A549 (cell line): Measurements from ENCODE around the gene GBP2. TPM values are rescaled to one million over a fixed set of nuclear protein-coding genes. Genes with fewer than 3 reads are reported as not detected.

ENCODE experiments used
- ATAC-seq, 2 experiments: fragments of 200-7000 bp in 1 of 2; fragments of >200 bp in 1 of 2; cut with Nextera tagmentation in 1 of 2; cut with Tn5 transposase in 1 of 2; 3 replicates each; pipeline versions ENCODE4 v1.8.0 to v1.9.1; 2018 to 2020; ENCODE audit warnings: mild to moderate bottlenecking in 1 of 2, moderate library complexity in 1 of 2
- CTCF ChIA-PET: fragments of 300-600 bp; sonication (Branson Sonifier 250); formaldehyde crosslinking; extraction: SDS; loops from one replicate; lab custom pipeline; 2021; ENCODE audit warnings: antibody characterized with exemption, inconsistent platforms; lab: Yijun Ruan, JAX
- POLR2A ChIA-PET: fragments of 350-600 bp; formaldehyde crosslinking; extraction: SDS; loops from one replicate; lab custom pipeline; 2021; ENCODE audit warnings: antibody characterized with exemption, inconsistent platforms; lab: Yijun Ruan, JAX
- DNase-seq, 2 experiments: peaks; one replicate each; pipeline versions ENCODE4 v3.0.0 to v3.0.0-alpha.2; 2011 to 2016; ENCODE audit warnings: low read depth in 1 of 2, low spot score in 1 of 2
- FAIRE-seq: peaks from 2 replicates; lab custom pipeline; 2011; peaks lifted over from hg19 to GRCh38; lab: Jason Lieb, UNC
- H3K27ac ChIP-seq, 2 experiments: fragments of >200 bp; sonication (Bioruptor Twin); formaldehyde crosslinking; 3 replicates each; pipeline ENCODE4 v1.5.1; 2016 to 2017
- H3K4me1 ChIP-seq: fragments of >200 bp; sonication (Bioruptor Twin); formaldehyde crosslinking; 3 replicates; pipeline ENCODE4 v1.6.1; 2016
- H3K4me2 ChIP-seq: fragments of >200 bp; sonication (Bioruptor Twin); formaldehyde crosslinking; 3 replicates; pipeline ENCODE4 v1.6.1; 2016
- H3K4me3 ChIP-seq: fragments of >200 bp; sonication (Bioruptor Twin); formaldehyde crosslinking; 3 replicates; pipeline ENCODE4 v1.5.1; 2016
- H3K9me3 ChIP-seq: fragments of >200 bp; sonication (Bioruptor Twin); formaldehyde crosslinking; 3 replicates; pipeline ENCODE4 v1.6.1; 2016
- BHLHE40 ChIP-seq: IDR thresholded peaks from 2 replicates; pipeline ENCODE4 v1.6.1; 2012; ENCODE audit warnings: low read depth, low read length, inconsistent platforms
- CBX2 ChIP-seq: fragments of 200-600 bp; sonication (generic); IDR thresholded peaks from 2 replicates; pipeline ENCODE4 v1.6.1; 2016; ENCODE audit warnings: low read depth, mild to moderate bottlenecking, borderline replicate concordance
- EHF ChIP-seq: fragments of 250-450 bp; sonication (Bioruptor Pico); IDR thresholded peaks from 2 replicates; pipeline ENCODE4 v1.5.0; 2020; ENCODE audit warnings: mild to moderate bottlenecking
- EP300 ChIP-seq, 2 experiments: fragments of >200 bp; sonication (Bioruptor Twin); formaldehyde crosslinking; IDR thresholded peaks; 2 replicates in 1 of 2; 3 replicates in 1 of 2; pipeline ENCODE4 v1.6.1; 2016 to 2017
- FOSL2 ChIP-seq, 2 experiments: fragments of 450-650 bp in 1 of 2; fragments of >200 bp in 1 of 2; sonication (Bioruptor Twin) in 1 of 2; formaldehyde crosslinking; IDR thresholded peaks; 2 replicates each; pipeline versions ENCODE4 v1.5.0 to v1.6.1; 2016 to 2020; ENCODE audit warnings: mild to moderate bottlenecking in 1 of 2, moderate library complexity in 1 of 2
- HOXB5 ChIP-seq: fragments of 250-450 bp; sonication (Bioruptor Pico); IDR thresholded peaks from 2 replicates; pipeline ENCODE4 v1.5.0; 2020; ENCODE audit warnings: mild to moderate bottlenecking, moderate library complexity
- KDM1A ChIP-seq: fragments of 200-600 bp; sonication (generic); IDR thresholded peaks from 2 replicates; pipeline ENCODE4 v1.6.1; 2016; ENCODE audit warnings: low read depth, mild to moderate bottlenecking
- MAFK ChIP-seq: fragments of 450-650 bp; IDR thresholded peaks from 2 replicates; pipeline ENCODE4 v1.6.1; 2014; ENCODE audit not compliant: partially characterized antibody
- NR3C1 ChIP-seq: fragments of >200 bp; sonication (Bioruptor Twin); formaldehyde crosslinking; IDR thresholded peaks from 3 replicates; pipeline ENCODE4 v1.6.1; 2017
- POLR2A ChIP-seq: IDR thresholded peaks from 2 replicates; pipeline ENCODE4 v1.6.1; 2012; ENCODE audit warnings: mild to moderate bottlenecking, low read length
- POLR2AphosphoS2 ChIP-seq: conservative IDR thresholded peaks from 2 replicates; pipeline ENCODE4 v1.6.1; 2012; ENCODE audit warnings: low read length, improper control_type of control experiment, inconsistent platforms
- RAD21 ChIP-seq, 2 experiments: fragments of >200 bp in 1 of 2; sonication (Bioruptor Twin) in 1 of 2; formaldehyde crosslinking in 1 of 2; IDR thresholded peaks in 1 of 2; conservative IDR thresholded peaks in 1 of 2; 2 replicates in 1 of 2; 3 replicates in 1 of 2; pipeline ENCODE4 v1.6.1; 2012 to 2018; ENCODE audit warnings: inconsistent platforms in 1 of 2
- RARB ChIP-seq: fragments of 250-450 bp; sonication (Bioruptor Pico); IDR thresholded peaks from 2 replicates; pipeline ENCODE4 v1.8.0; 2021; ENCODE audit warnings: mild to moderate bottlenecking, moderate library complexity
- RCOR1 ChIP-seq: fragments of 150-350 bp; IDR thresholded peaks from 2 replicates; pipeline ENCODE4 v1.6.1; 2014; ENCODE audit warnings: antibody characterized with exemption, low read length, low read depth
- SMC3 ChIP-seq: fragments of >200 bp; sonication (Bioruptor Twin); formaldehyde crosslinking; IDR thresholded peaks from 3 replicates; pipeline ENCODE4 v1.6.1; 2018; ENCODE audit warnings: inconsistent platforms
- SREBF2 ChIP-seq: fragments of 450-650 bp; IDR thresholded peaks from 2 replicates; pipeline ENCODE4 v1.6.1; 2014; ENCODE audit warnings: mild to moderate bottlenecking, moderate library complexity
- TFCP2L1 ChIP-seq: fragments of 250-450 bp; sonication (Bioruptor Pico); IDR thresholded peaks from 2 replicates; pipeline ENCODE4 v1.5.0; 2021; ENCODE audit warnings: mild to moderate bottlenecking
- TP53 ChIP-seq: fragments of 250-450 bp; sonication (Bioruptor Pico); IDR thresholded peaks from 2 replicates; pipeline ENCODE4 v1.5.0; 2021; ENCODE audit warnings: mild to moderate bottlenecking, moderate library complexity
- ZFP36 ChIP-seq: fragments of 450-650 bp; IDR thresholded peaks from 2 replicates; pipeline ENCODE4 v1.6.1; 2014; ENCODE audit warnings: borderline replicate concordance; ENCODE audit not compliant: partially characterized antibody
- ZNF302 ChIP-seq: fragments of 250-450 bp; sonication (Bioruptor Pico); IDR thresholded peaks from 2 replicates; pipeline ENCODE4 v1.9.0; 2021; ENCODE audit warnings: inconsistent platforms, mild to moderate bottlenecking, moderate library complexity
- WGBS: methylation state at CpG from one replicate; pipeline ENCODE4 v1.1.6; 2017; ENCODE audit errors: missing lambda C conversion rate; 5-methylcytosine and 5-hydroxymethylcytosine counted together
- polyA plus RNA-seq, 4 experiments: library from polyadenylated mRNA; depleted of rRNA in 3 of 4; stranded (reverse); fragments of >200 nt; fragmentation: RNase III in 1 of 4; extraction: RNeasy Plus Mini Kit Qiagen cat#74134 plus additional on column Dnase treatment in 1 of 4; gene quantifications; 2 replicates in 3 of 4; 3 replicates in 1 of 4; pipeline ENCODE4 v1.2.3, GENCODE V29; 2011 to 2017
- TF ChIP-seq, protein P1 (sequence below): fragments of 250-450 bp; sonication (Bioruptor Pico); IDR thresholded peaks from 2 replicates; pipeline ENCODE4 v1.5.0; 2020; ENCODE audit warnings: low read depth, mild to moderate bottlenecking, moderate library complexity
- TF ChIP-seq, protein P2 (sequence below): fragments of 250-450 bp; sonication (Bioruptor Pico); IDR thresholded peaks from 2 replicates; pipeline ENCODE4 v1.5.0; 2021; ENCODE audit warnings: mild to moderate bottlenecking, moderate library complexity, borderline replicate concordance
- TF ChIP-seq, protein P3 (sequence below): fragments of >200 bp; sonication (Bioruptor Twin); formaldehyde crosslinking; IDR thresholded peaks from 3 replicates; pipeline ENCODE4 v1.5.1; 2016
- TF ChIP-seq, protein P4 (sequence below): fragments of 150-350 bp; IDR thresholded peaks from 2 replicates; pipeline ENCODE4 v1.6.1; 2014; ENCODE audit warnings: low read depth, mild to moderate bottlenecking, low read length
- TF ChIP-seq, protein P5 (sequence below): fragments of >200 bp; sonication (Bioruptor Twin); formaldehyde crosslinking; IDR thresholded peaks from 2 replicates; pipeline ENCODE4 v1.6.1; 2016

GBP2 gene
- polyA plus RNA-seq, 2 of the 4 experiments (the other 2 are of a cell fraction), result 1.3 to 1.9 TPM

DNA sequence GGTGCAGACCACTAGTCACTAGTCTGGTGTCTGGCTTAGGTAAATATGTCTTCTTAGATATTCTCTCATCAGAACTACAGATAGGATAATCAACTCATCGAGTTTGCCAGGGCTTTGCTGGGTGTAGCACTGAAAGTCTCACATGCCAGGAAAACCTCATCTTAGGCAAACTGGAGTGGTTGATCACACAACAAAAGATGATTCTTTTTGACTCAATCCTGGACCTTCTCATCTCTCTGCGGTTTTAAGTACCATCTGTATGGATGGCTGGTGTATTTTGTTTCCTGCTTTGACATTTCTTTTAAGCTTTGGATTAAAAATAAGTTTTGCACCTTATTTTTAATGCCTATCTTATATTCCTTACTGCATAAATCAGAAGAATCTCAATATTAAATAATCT lies 11.3 kb downstream of the GBP2 start:
- Histone ChIP-seq H3K4me3 (no peak overlapping the region), H3K27ac (no peak overlapping the region), H3K4me2 (no peak overlapping the region), H3K4me1 (no peaks in the 10 kb centered on the region), H3K9me3 (no peaks in the 10 kb centered on the region)
- 0% methylated on average over 2 of the region's 2 CpGs for WGBS
- FAIRE-seq, result no peak
- no peak for DNase-seq
- TF ChIP-seq TFCP2L1 (CRISPR knock-in tag) (no peak), RAD21 (conservative IDR thresholded peaks at IDR 0.05 in 1 of 2, IDR thresholded peaks at IDR 0.05 in 1 of 2) (no peak), EHF (CRISPR knock-in tag) (no peak), TP53 (CRISPR knock-in tag) (no peak), BHLHE40 (no peak), FOSL2 (IDR thresholded peaks at IDR 0.05) (no peak), FOSL2 (CRISPR knock-in tag; IDR thresholded peaks at IDR 0.05) (no peak), POLR2A (no peak), SMC3 (no peak), RARB (CRISPR knock-in tag) (no peak), ZFP36 (no peak), CBX2 (no peak), KDM1A (no peak), SREBF2 (no peak), POLR2AphosphoS2 (no peak), ZNF302 (CRISPR knock-in tag) (no peak), HOXB5 (no peak)
- TF ChIP-seq, protein P1, sequence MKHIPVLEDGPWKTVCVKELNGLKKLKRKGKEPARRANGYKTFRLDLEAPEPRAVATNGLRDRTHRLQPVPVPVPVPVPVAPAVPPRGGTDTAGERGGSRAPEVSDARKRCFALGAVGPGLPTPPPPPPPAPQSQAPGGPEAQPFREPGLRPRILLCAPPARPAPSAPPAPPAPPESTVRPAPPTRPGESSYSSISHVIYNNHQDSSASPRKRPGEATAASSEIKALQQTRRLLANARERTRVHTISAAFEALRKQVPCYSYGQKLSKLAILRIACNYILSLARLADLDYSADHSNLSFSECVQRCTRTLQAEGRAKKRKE (CRISPR knock-in tag), result no peak
- TF ChIP-seq, protein P2, sequence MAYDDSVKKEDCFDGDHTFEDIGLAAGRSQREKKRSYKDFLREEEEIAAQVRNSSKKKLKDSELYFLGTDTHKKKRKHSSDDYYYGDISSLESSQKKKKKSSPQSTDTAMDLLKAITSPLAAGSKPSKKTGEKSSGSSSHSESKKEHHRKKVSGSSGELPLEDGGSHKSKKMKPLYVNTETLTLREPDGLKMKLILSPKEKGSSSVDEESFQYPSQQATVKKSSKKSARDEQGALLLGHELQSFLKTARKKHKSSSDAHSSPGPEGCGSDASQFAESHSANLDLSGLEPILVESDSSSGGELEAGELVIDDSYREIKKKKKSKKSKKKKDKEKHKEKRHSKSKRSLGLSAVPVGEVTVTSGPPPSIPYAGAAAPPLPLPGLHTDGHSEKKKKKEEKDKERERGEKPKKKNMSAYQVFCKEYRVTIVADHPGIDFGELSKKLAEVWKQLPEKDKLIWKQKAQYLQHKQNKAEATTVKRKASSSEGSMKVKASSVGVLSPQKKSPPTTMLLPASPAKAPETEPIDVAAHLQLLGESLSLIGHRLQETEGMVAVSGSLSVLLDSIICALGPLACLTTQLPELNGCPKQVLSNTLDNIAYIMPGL, result no peak
- TF ChIP-seq, protein P3, sequence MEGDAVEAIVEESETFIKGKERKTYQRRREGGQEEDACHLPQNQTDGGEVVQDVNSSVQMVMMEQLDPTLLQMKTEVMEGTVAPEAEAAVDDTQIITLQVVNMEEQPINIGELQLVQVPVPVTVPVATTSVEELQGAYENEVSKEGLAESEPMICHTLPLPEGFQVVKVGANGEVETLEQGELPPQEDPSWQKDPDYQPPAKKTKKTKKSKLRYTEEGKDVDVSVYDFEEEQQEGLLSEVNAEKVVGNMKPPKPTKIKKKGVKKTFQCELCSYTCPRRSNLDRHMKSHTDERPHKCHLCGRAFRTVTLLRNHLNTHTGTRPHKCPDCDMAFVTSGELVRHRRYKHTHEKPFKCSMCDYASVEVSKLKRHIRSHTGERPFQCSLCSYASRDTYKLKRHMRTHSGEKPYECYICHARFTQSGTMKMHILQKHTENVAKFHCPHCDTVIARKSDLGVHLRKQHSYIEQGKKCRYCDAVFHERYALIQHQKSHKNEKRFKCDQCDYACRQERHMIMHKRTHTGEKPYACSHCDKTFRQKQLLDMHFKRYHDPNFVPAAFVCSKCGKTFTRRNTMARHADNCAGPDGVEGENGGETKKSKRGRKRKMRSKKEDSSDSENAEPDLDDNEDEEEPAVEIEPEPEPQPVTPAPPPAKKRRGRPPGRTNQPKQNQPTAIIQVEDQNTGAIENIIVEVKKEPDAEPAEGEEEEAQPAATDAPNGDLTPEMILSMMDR, result no peak
- TF ChIP-seq, protein P4, sequence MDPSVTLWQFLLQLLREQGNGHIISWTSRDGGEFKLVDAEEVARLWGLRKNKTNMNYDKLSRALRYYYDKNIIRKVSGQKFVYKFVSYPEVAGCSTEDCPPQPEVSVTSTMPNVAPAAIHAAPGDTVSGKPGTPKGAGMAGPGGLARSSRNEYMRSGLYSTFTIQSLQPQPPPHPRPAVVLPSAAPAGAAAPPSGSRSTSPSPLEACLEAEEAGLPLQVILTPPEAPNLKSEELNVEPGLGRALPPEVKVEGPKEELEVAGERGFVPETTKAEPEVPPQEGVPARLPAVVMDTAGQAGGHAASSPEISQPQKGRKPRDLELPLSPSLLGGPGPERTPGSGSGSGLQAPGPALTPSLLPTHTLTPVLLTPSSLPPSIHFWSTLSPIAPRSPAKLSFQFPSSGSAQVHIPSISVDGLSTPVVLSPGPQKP, result no peak
- ATAC-seq, result no peak
- CTCF ChIA-PET, result no interaction called here
- POLR2A ChIA-PET, result no interaction called here

DNA sequence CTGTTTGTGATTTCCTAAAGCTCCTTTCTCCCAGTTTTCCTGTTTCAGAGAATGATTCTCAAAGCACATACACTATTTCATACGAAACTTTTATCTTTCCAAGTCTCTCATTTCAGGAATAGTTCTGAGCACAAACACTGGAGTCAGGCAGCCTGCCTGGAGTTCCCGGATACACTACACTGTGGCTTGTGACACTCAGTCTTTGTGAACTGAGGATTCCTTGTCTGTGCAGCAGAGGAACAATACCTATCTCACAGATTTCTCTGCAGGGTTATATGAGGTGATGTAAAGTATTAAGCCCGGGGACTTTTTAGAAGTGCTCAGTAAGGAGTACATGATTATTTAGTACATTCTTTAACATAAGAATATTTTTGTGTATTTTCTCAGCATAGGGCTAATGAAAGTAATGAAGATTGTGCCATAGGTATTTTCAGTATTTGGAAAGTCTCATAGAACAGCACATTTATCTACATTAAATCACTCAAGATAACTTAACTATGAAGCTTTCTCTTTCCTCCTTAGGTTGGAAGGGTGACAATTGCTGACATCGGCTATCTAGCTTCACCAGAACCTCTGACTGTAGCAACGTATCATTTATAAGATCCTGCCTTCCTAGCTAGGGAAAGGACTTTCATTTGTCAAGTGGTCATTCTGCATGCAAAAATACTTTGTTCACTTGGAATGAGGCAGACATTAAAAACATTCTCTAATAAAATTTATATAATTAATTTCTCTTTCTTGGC lies 12.9 kb downstream of the GBP2 start:
- H3K27ac ChIP-seq, result no peak overlapping the region
- POLR2A ChIA-PET, result no interaction called here
- H3K4me1 ChIP-seq, result no peaks in the 10 kb centered on the region
- CTCF ChIA-PET, result no interaction called here
- H3K4me2 ChIP-seq, result no peak overlapping the region
- TF ChIP-seq NR3C1, result no peak
- TF ChIP-seq EP300 (IDR thresholded peaks at IDR 0.05), result no peak
- no peak for TF ChIP-seq POLR2A
- no peak for TF ChIP-seq RCOR1
- no peak for TF ChIP-seq RARB (CRISPR knock-in tag)
- peak; percentile 52 for TF ChIP-seq MAFK
- TF ChIP-seq, protein P5, sequence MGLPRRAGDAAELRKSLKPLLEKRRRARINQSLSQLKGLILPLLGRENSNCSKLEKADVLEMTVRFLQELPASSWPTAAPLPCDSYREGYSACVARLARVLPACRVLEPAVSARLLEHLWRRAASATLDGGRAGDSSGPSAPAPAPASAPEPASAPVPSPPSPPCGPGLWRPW, result no peak
- TF ChIP-seq, all 56 proteins: peak for 1
- ATAC-seq, result no peak
- 50% methylated on average over 5 of the region's 5 CpGs for WGBS
- FAIRE-seq, result no peak
- Histone ChIP-seq H3K4me3 (no peak overlapping the region), H3K9me3 (no peaks in the 10 kb centered on the region)
- DNase-seq, result no peak
